ENCODE results near the gene SLC39A11.

- no peak for TF ChIP-seq EZH2 (IDR thresholded peaks at IDR 0.05; ENCODE audit: insufficient read depth, poor library complexity, severe bottlenecking)
- no peak for TF ChIP-seq EZH2phosphoT487 (IDR thresholded peaks at IDR 0.05; ENCODE audit: insufficient read depth, low read depth)
These were observed 69.8 kb downstream of the SLC39A11 start for GRCh38 chr17:73022694-73023093.

All from GM23248 (cell line).